MM.1S (cell line): ENCODE measurements around the gene EP400.

Source experiments
- CTCF ChIP-seq: fragments of 300-600 bp; sonication (generic); IDR thresholded peaks from 2 replicates; pipeline ENCODE4 v1.5.1; 2016; ENCODE audit warnings: antibody characterized with exemption, low read length, mixed read lengths
- EZH2 ChIP-seq: fragments of 300-600 bp; sonication (generic); optimal IDR thresholded peaks from 2 replicates; pipeline ENCODE3; 2017; ENCODE audit warnings: low read depth, mild to moderate bottlenecking, antibody characterized with exemption, low read length, mixed read lengths
- EZH2phosphoT487 ChIP-seq: fragments of 300-600 bp; sonication (generic); IDR thresholded peaks from 2 replicates; pipeline ENCODE4 v1.6.1; 2018; ENCODE audit warnings: antibody characterized with exemption, low read length

DNA sequence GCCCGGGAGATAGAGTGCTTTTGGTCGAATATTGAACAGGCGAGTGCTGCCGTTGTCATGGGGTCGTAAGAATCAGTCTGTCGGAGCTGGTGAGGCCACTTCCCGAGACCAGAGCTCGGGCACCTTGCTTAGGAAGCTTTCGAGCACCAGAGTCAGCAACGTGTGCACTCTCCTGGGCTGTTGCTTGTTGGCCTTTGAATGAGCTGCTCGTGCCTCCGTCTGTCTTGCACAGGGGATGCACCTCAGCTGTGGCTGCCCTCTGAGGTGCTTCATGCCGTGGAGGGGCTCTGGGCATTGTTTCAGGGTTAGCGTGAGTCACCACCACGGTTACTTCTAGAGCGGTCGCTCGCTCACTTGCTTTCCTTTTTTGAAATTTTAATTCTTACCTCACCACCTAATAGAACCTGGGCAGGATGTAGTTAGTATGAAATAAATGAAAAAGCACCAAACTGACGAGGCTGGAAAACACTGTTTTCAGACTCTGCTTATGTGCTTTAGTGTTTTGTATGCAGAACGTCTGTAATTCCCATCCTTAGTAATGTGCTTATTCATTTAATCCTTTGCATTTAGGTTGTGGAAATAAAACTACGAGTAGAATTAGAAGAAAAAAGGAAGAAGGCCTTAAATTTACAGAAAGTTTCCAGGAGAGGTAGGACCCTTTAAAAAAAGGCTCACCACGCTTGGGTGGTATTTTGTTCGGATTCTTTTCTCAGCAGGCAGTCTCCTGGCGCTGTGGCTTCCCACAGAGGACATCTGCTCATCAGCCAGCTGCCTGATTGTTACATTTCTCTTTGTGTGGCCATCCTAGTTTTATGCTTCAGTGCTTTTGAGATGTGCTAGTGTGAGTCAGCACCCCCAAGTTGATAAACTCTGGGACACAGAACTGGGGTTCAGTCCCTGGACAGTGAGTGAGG lies 40.6 kb downstream of the EP400 start:
- TF ChIP-seq CTCF (no peak), EZH2 (no peak), EZH2phosphoT487 (no peak)
